Stimulated activated CD4-positive, alpha-beta T cell treated with anti-CD3 and anti-CD28 coated beads, Interleukin-4, amount 100 ng/mL, for 48 hours (primary cell): ENCODE results near the gene ETFB.
A peak's percentile ranks its signal among the peaks of the same experiment; 100 is the strongest.

Source experiments
- DNase-seq, 2 donors: peaks; one replicate each; pipeline ENCODE4 v3.0.0-alpha.2; 2020; ENCODE audit warnings: low read depth in 2 of 2

ETFB gene

DNA sequence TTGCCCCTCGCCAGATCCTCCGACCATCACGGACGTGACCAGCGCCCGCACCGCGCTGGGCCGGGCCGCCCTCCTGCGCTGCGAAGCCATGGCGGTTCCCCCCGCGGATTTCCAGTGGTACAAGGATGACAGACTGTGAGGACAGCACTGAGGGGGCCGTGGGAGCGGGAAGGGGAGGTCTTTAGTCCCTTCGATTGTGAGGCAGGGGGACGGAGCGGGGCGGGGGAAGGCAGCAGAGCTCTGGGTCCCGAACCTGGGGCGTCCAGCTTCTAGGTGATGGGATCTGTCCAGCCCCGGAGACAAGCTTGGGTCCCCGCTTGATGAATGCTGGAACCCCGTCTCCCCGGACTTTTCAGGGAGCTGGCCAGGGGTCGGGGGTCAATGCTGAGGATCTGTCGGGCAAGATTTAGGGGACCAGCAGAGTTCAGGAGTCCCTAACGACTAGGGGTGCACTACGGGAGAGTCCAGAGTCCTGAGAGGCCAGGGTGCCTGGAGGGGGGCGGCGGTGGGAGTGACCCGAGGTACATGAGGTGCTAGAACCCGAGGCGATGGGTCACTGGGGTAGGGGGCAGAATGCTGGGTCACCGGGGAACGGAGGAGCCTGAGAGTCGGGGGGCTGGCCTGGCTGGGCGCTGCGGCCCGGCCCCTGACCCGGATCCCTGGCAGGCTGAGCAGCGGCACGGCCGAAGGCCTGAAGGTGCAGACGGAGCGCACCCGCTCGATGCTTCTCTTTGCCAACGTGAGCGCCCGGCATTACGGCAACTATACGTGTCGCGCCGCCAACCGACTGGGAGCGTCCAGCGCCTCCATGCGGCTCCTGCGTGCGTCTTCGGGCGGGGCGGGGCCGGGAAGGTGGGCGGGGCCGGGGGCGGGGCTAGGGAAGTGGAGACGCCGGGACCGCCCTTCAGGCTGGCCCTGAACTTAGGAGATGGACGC is 38.9 kb downstream of the ETFB start:
- DNase-seq = peak; percentile 52 to 70

DNA sequence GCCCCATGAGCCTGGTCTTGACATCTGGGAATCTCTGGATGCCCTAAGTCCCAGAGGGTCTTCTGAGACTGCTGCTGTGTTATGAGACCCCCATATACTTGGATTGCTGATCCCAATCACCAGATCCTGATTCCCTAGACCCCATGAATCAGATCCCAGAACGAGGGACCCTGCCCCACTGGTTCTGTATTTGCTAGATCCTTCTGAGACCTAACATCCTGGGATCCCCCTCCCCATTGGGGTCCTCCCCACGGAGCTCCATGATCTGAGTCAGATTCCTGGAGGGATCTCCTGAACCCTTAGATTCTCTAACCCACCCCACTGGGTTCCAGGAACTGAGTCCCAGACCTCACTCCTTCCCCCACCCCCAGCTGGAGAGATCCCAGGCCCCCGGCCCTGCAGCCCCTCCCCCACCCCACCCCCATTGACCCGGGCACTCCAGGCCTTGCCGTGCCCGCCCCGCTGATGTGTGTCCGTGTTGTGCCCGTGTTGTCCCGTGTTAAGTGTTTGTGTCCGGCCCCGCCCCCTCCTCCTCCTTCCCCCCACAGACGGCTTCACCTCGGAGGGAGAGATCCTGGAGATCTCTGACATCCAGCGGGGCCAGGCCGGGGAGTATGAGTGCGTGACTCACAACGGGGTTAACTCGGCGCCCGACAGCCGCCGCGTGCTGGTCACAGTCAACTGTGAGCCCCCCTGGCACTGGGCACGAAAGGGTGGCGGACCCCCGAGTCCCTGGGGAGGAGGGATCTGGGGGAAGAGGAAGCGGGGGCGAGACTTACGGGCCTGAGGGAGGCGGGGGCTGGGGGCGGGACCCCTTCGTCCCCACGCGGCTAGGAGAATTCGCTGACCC is 39.7 kb downstream of the ETFB start:
- DNase-seq = no peak

GRCh38 chr19:51325161-51325976 is 40.8 kb downstream of the ETFB start:
- no peak for DNase-seq

- no peak for DNase-seq
Observed at GRCh38 chr19:51324167-51324481, 42.1 kb downstream of the ETFB start.

- DNase-seq = no peak
Observed at GRCh38 chr19:51323481-51324166, 42.6 kb downstream of the ETFB start.

DNA sequence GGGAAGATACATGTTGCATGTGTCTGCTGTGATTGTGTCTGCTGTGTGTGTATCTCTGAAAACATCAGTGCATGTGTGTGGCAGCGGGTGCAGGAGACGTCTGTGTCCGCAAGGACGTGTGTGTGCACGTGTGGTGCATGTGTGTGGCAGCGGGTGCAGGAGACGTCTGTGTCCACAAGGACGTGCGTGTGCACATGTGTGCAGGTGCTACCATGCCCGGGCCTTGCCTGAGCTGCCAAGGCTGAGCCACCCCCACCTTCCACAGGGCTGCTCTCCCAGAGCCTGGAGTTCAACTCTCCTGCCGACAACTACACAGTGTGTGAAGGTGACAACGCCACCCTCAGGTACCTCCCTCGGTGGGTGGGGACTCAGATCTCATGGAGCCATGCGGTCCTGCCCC is 44.4 kb downstream of the ETFB start:
- no peak for DNase-seq

DNA sequence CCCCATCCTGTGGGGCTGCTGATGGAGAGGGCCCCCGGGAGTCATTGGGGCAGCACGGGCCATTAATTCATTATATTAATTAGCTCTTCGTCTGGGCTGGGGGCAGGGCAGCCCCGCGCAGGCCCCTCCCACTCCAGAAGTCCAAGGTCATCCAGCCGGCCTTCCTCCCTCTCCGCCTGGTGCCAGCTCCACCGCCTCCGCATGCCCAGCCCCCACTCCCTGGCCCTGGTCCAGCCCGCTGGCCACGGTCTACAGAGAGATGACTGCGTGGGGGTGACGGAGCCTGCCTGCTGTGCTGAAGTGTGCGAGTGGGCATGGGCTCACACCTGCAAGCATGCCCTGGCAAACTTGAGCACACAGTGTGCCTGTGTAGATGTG is 45.9 kb downstream of the ETFB start:
- no peak for DNase-seq

DNA sequence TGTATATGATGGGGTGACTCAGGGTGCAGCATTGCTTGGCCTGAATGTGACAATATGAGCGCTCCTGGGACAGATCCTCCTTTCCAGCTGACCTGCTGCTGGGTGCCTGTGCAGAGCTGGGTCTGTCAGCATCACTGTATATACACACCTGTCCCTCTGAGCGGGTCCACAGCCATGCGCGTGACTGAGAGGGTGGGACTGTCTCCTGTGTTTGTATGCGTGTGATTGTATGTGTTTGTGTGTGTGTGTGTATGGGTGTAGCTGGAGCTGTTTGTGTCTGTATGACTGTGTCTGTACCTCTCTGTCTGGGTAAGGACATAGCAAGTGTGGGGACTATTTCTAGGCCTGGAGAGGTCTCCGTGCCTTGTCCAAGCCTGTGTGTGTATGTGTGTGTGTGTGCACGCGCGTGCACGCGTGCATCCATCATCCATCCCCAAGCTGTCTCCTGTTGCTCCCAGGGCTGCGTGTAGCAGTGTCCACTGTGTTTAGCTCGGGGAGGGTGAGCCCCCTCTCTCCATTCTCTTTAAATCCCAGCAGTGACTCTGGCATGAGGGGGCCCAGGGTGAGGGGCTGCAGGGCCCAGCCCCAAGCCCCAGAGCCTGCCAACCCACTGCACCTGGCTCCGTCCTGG is 46.4 kb downstream of the ETFB start:
- no peak for DNase-seq

GRCh38 chr19:51318687-51319648 is 47.2 kb downstream of the ETFB start:
- no peak for DNase-seq

DNA sequence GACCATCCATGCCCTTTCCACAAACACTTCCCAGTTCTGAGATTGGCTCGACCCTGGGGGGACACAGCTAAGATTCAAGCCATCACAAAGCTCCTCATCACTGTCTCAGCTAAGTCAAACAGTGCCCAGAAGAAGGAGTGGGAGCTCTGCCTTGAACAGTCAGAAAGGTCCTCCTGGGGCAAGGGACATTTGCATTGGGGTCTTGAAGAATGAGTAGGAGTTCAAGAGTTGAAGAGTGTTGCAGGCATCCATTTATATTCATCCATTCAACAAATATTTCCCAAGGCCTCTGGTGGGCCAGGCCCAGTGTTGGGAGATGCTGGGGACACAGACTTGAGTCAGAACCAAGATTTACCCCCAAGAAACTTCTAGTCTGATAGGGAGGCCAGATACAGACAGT is 48.2 kb downstream of the ETFB start:
- no peak for DNase-seq

DNA sequence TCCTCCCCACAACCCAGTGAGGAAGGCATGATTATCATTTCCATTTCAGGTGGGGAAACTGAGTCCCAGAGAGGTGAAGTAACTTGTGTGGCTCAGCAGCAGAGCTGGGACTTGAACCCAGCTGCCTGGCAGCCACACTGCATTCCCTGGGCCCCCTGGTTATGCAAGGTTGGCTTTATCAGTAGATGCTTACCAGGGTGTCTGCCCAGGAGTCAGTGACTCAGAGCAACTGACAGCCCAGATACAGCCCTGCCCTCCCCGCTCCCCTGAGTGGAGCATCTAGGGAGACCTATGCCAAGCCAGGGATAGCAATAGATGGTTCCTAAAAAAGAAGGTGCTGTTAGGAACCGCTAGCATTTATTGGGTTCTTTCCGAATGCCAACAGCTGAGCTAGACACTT is 48.8 kb downstream of the ETFB start:
- DNase-seq = no peak

DNA sequence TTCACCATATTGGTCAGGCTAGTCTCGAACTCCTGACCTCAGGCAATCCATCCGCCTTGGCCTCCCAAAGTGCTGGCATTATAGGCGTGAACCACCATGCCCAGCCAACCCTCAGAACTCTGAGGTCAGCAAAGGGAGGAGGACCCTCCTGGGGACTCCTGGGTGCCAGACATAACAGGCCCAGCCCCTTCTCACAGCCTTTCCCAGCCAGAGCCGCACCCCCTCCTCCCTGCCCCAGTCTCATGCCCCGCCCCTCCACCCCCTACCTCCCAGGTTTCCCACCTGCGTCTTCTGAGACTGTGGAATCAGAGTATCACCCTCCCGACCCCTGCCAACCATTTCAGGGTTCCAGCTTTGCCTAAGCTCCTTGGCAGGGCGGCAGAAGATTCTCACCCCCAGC is 49.5 kb downstream of the ETFB start:
- DNase-seq = no peak

DNA sequence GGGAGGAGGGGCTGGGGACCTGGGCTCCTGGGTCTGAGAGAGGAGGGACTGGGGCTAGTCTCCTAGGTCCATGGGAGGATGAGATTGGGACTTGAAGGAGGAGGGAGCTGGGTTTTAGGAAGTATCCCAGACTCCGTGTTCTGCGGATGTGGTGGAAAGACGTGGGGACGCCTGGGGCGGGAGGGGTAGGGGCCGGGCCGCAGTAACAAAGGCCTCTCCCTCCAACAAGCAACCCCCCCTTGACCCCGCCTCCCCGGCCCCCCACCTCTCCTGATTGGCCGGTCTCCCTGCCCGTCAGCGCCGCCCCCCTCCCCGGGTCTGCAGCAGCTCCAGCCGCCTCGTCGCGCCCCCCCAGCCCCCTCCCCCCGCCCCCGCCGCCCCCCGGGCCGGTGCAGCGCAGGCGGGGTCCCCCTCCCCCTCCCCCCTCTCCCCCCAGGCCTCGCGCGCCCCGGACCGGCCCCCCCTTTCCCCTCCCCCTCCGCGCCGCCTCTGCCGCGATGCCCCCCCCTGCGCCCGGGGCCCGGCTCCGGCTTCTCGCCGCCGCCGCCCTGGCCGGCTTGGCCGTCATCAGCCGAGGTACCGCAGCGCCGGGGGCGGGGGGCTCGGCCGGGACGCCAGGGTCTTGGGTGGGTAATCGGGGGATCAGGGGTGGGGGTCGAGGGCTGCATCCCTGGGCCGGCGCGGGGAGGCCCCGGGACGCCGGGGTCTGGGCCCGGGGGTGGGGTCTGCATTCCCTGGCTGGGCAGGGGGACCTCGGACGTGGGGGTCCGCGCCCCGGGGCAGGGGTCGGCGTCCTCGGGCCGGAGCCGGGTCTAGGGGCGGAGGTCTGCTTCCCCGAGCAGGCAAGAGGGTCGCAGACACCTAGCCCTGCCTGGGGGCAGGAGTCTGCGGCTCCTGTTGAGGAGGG is 54.6 kb downstream of the ETFB start, which contains the start of gene IGLON5:
TSS of gene IGLON5 (plus strand) at position 294 of the 907 bp plus-strand sequence. CDS start at position 498, 204 bp downstream.
- no peak for DNase-seq

DNA sequence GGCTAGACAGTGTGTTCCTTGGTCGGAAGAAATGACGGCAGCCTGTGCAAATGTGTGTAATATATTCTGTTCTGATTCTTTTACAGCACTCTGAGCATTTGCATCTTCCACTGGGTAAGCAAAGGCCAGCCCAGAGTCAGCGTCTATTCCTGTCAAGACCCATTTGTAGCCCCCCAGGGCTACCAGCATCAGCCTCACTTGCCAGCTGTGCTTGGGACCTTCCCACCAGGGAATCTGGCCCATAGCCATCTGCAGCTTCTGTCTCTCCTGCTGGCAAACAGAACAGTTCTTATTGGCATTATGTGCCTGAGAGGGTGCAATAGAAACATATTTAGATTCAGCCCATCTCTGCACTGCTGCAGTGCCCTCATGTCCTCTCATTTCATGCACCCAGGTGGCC is 60.7 kb downstream of the ETFB start:
- DNase-seq = no peak

- no peak for DNase-seq
Observed at GRCh38 chr19:51301266-51301665, 64.9 kb downstream of the ETFB start.

DNA sequence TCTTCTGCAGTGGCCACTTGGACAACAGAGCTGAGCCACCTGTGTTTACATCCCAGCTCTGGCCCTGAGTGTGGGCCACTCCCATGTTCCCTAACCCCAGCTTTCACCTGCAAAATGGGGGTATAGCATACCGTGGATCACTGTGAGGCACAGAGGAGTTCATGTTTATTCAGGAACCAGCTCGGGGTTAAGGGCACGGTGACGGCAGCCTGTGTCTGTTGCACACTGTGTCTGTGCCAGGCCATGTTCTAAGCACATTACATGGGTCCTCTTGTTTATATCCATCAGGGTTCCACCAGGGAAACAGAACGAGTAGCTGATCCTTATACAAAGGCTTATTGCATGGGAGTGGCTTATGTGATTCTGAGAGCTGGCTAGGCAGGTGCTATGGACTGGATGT is 68.8 kb downstream of the ETFB start:
- no peak for DNase-seq

GRCh38 chr19:51296336-51297093 is 69.7 kb downstream of the ETFB start:
- no peak for DNase-seq
